GM19351 (cell line): ENCODE results near the gene HEATR1.
"Not testable (repeated sequence)": the region's sequence is repeated elsewhere in the genome, so short reads cannot be mapped to it uniquely, and the experiment has no call there.

Experiments used
- ATAC-seq: cut with Tn5 transposase; IDR thresholded peaks from one replicate; pipeline ENCODE4 v1.9.1; 2021; ENCODE audit warnings: mild to moderate bottlenecking, moderate library complexity; ENCODE audit not compliant: unreplicated experiment

The HEATR1 gene

DNA sequence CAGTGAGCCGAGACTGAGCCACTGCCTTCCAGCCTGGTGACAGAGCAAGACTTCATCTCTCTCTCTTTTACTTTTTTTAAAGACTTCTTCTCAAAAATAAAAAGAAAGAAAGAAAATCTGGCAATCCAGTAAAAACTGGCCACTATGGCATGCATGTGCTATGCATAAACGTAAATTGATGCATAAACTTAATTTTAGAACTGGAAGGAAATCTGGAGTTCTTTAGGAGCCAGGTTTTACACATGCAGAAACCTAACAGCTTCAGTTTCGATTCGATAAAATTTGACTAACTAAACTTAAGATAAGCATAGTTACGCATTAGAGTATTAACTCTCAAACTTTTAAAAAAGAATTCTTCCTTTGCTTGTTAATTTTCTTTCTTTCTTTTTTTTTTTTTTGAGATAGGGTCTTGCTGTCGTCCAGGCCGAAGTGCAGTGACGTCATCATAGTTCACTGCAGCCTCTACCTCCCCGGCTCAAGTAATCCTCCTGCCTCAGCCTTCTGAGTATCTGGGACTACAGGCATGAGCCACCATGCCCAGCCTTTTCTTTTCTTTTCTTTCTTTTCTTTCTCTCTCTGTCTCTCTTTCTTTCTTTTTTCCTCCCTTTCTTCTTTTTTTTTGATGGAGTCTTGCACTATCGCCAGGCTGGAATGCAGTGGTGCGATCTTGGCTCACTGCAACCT lies 92.4 kb downstream of the HEATR1 start:
- no peak for ATAC-seq

DNA sequence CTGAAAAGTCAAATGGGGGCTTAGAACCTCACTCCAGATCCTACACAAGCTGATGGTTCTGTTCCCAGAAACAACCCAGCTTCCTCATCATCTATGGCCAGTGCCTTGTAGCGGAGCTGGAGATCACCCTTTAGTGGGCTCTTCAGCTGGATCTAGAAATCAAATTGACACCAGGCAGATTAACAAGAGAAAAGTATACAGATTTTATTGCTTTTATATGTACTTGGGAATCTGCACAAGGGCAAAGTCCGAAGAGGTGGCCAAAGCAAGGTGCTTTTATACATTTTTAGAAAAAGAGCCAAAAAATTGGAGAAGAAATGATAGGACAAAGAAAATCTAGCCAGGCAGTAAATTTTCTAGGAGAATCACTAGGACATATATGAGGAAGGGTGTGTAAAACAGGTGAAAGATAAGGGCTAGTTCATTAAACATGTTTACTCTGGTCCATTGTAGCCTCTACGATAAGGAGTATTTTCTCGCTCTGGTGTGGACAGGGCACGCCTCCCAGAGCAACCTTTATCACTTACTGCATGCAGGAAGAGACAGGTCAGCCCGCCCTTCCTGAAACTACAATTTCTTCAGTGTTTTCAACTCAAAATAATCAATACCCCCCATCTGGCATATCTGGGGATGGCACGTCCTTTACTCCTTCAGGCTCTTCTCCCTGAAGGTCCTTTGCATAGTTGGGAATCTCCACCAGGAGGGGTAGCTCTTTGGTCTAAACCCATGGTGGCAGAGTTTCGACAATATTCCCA lies 94.5 kb downstream of the HEATR1 start:
- ATAC-seq = no peak

DNA sequence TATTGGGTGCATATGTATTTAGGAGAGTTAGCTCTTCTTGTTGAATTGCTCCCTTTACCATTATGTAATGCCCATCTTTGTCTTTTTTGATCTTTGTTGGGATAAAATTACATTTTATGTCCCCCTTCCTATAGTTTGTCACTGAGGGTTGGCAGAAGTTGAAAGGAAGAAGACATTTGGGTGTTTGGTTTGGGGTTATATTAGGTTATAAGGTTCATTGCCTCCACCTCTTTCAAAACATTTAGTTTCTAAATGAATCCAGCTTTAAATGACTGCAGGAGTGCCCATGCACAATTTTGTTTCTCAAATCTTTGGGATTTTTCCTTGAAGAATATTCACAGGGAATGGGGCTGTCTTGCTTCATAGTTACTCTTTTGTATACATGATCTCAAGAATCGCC lies 95.1 kb downstream of the HEATR1 start:
- ATAC-seq = no peak

DNA sequence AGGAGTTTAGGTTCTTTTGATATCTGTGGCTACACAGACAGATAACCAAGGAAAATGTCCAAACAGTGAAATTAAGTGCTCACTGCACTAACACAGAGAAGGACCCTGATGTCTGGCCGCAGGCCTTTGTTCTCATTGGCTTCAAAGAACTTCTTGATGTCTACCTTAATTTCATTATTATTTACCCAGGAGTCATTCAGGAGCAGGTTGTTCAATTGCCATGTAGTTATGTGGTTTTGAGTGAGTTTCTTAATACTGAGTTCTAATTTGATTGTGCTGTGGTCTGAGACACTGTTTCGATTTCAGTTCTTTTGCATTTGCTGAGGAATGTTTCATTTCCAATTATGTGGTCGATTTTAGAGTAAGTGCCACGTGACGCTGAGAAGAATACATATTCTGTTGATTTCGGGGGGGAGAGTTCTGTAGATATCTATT lies 95.7 kb downstream of the HEATR1 start:
- ATAC-seq = peak; percentile 45

DNA sequence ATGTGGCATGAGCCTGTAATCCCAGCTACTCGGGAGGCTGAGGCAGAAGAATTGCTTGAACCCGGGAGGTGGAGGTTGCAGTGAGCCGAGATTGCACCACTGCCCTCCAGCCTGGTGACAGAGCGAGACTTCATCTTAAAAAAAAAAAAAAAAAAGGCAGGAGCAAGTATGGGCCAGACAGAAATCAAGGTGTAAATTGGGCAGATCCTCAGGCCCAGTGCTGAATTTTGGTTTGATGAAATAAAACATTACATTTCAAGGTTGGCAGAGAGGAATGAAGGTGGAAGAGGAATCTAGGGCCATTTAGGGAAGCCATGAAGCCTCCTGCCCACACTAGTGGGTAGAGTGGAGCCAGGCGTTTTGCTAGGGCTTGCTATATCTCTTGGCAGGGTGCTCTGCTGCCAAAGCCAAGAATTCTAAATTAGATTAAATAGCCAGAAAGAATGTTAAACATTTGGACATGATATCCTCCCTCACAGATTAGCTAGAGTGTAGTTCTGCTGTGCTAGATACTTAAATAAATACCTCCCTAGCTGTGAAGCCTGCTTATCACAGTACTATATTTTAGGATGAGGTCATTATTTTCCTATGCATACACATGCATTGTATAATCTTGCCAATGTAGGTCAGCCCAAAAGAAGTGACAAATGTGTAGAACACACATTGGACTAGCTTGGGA lies 97.2 kb downstream of the HEATR1 start:
- no peak for ATAC-seq

DNA sequence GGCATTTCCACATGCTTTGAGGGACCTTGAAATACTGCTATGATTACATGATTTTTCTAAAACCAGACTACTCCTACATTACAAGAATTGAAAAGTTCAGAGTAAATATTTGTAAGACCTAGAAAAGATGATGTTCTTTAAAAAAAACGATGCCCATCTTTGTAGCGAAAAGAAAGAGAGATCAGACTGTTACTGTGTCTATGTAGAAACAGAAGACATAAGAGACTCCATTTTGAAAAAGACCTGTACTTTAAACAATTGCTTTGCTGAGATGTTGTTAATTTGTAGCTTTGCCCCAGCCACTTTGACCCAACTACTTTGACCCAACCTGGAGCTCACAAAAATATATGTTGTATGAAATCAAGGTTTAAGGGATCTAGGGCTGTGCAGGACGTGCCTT lies 100.0 kb downstream of the HEATR1 start:
- not testable (repeated sequence) for ATAC-seq

DNA sequence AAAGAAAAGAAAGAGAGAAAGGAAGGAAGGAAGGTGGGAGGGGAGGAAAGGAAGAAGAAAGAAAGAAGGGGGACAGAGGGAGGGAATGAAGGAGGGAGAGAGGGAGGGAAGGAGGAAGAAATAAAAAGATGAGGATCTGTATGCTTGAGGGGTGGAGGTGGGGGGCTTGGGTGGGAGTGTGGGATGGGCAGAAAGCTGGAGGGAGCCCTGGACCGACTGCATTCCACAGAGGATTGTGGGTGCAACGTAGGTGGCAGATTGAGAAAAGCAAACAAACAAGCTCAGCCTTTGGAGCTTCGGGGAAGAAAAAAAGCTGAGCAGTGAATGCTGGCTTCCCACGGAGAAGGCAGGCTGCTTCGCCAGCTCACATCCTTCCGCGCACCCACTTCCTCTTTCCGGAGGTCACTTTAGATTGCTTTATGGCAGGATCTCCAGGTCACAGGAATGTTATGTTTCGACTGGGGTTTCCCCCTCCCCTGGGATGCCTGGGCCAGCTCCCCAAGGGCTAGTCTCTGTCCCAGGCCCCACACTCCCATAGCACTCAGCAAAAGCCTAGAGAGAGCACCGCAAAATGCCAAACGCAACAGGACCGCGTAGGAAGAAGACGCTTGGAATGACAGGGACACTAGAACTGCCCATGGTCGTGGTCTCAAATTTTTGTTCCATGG lies 101.2 kb downstream of the HEATR1 start:
- no peak for ATAC-seq

DNA sequence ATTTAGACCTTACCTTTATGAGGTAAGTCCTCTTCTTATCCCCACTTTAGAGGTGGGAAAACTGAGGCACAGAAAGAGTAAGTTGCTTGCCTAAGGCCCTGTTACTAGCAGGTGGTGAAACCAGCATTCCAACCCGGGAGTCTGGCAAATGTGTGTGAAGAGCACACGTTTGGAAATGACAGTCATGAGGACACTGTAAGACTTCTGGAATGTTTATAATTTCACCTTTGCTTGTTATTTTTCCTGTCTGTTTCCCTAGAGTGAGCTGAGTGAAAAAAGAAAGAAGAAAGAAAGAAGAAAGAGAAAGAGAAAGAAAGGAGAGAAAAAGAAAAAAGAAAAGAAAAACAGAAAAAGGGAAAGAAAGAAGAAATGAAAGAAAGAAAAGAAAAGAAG lies 101.7 kb downstream of the HEATR1 start:
- ATAC-seq = no peak

DNA sequence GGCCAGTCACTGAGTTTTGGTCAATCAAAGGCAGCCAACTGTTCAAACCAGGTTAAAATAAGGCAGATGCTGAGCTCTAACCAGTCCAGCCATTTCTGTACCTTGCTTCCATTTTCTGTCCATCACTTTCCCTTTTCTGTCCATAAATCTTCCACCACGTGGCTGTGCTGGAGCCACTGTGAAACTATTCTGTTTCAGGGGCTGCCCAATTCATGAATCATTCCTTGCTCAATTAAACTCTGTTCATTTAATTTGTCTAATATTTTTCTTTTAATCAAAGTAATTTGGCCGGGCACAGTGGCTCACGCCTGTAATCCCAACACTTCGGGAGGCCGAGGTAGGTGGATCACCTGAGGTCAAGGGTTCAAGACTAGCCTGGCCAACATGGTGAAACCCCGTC lies 103.2 kb downstream of the HEATR1 start:
- no peak for ATAC-seq
